ENCODE results near the gene RHOC.
"Not testable (repeated sequence)": the region's sequence is repeated elsewhere in the genome, so short reads cannot be mapped to it uniquely, and the experiment has no call there.

DNA sequence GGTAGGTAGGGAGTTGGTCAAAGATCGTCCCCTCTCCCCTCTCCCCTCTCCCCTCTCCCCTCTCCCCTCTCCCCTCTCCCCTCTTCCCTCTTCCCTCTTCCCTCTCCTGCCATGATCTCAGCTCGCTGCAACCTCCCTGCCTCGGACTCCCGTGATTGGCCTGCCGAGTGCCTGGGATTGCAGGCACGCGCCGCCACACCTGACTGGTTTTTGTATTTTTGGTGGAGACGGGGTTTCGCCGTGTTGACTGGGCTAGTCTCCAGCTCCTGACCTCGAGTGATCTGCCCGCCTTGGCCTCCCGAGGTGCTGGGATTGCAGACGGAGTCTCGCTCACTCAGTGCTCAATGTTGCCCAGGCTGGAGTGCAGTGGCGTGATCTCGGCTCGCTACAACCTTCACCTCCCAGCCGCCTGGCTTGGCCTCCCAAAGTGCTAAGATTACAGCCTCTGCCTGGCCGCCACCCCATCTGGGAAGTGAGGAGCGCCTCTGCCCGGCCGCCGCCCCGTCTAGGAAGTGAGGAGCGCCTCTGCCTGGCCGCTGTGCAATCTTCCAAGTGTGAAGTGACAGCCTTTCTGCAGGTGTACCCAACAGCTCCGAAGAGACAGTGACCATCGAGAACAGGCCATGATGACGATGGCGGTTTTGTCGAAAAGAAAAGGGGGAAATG lies 21.5 kb upstream of the RHOC start:
- TF ChIP-seq, protein P1, sequence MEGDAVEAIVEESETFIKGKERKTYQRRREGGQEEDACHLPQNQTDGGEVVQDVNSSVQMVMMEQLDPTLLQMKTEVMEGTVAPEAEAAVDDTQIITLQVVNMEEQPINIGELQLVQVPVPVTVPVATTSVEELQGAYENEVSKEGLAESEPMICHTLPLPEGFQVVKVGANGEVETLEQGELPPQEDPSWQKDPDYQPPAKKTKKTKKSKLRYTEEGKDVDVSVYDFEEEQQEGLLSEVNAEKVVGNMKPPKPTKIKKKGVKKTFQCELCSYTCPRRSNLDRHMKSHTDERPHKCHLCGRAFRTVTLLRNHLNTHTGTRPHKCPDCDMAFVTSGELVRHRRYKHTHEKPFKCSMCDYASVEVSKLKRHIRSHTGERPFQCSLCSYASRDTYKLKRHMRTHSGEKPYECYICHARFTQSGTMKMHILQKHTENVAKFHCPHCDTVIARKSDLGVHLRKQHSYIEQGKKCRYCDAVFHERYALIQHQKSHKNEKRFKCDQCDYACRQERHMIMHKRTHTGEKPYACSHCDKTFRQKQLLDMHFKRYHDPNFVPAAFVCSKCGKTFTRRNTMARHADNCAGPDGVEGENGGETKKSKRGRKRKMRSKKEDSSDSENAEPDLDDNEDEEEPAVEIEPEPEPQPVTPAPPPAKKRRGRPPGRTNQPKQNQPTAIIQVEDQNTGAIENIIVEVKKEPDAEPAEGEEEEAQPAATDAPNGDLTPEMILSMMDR (conservative IDR thresholded peaks at IDR 0.05; ENCODE audit: low read length): not testable (repeated sequence)
- TF ChIP-seq EZH2phosphoT487 (IDR thresholded peaks at IDR 0.05; ENCODE audit: borderline replicate concordance, low read depth, low read length): not testable (repeated sequence)

All from OCI-LY7 (cell line).